Omental fat pad (tissue), 4 donors: ENCODE data around the gene ST7L. TPM values are rescaled to one million over a fixed set of nuclear protein-coding genes. Genes with fewer than 3 reads are reported as not detected.
A peak's percentile ranks its signal among the peaks of the same experiment; 100 is the strongest.

Source experiments
- ATAC-seq: fragments of 150-250 bp; one replicate; pipeline ENCODE4 v1.9.1; 2016; ENCODE audit warnings: mild to moderate bottlenecking, moderate library complexity; ENCODE audit not compliant: low FRiP score
- DNase-seq: peaks from one replicate; pipeline ENCODE4 v3.0.0-alpha.2; 2019; ENCODE audit warnings: low spot score
- CTCF ChIP-seq, 3 donors: fragments of 450-650 bp; IDR thresholded peaks; one replicate each; pipeline ENCODE4 v1.5.1; 2016 to 2017; ENCODE audit warnings: antibody characterized with exemption in 3 of 3, mild to moderate bottlenecking in 3 of 3, moderate library complexity in 2 of 3
- total RNA-seq, 4 donors: library from RNA; depleted of rRNA; stranded (reverse); fragments of >200 nt; gene quantifications; one replicate each; pipeline ENCODE4 v1.1.0, GENCODE V29; 2016

ST7L gene
- total RNA-seq, 4 donors from 2014 or later = 19.4 to 29.2 (median 28.2) TPM

GRCh38 chr1:112618114-112618720 is 724 bp downstream of the ST7L start:
- TF ChIP-seq CTCF (IDR thresholded peaks at IDR 0.05) = no peak
- DNase-seq (no peak), ATAC-seq (peak; percentile 1)

GRCh38 chr1:112614460-112615065 is 4.4 kb downstream of the ST7L start:
- no peak for TF ChIP-seq CTCF (IDR thresholded peaks at IDR 0.05)
- no peak for DNase-seq
- no peak for ATAC-seq

GRCh38 chr1:112605633-112606327 is 13.2 kb downstream of the ST7L start:
- DNase-seq (no peak), ATAC-seq (no peak)
- TF ChIP-seq CTCF (IDR thresholded peaks at IDR 0.05) = no peak

- TF ChIP-seq CTCF (IDR thresholded peaks at IDR 0.05) = no peak
- ATAC-seq (no peak), DNase-seq (no peak)
Measured at GRCh38 chr1:112603541-112603940, 15.4 kb downstream of the ST7L start.

- TF ChIP-seq CTCF (IDR thresholded peaks at IDR 0.05) = no peak
- ATAC-seq (no peak), DNase-seq (no peak)
Measured at GRCh38 chr1:112603012-112603411, 15.9 kb downstream of the ST7L start.

GRCh38 chr1:112599477-112599876 is 19.5 kb downstream of the ST7L start:
- no peak for TF ChIP-seq CTCF (IDR thresholded peaks at IDR 0.05)
- ATAC-seq (no peak), DNase-seq (no peak)
